Neural cell (in vitro differentiated cells): ENCODE data around the gene SAG. TPM values are rescaled to one million over a fixed set of nuclear protein-coding genes. Genes with fewer than 3 reads are reported as not detected.
"Not testable (repeated sequence)": the region's sequence is repeated elsewhere in the genome, so short reads cannot be mapped to it uniquely, and the experiment has no call there.

Experiments used
- H2AFZ ChIP-seq: fragments of 200-600, 300-800 bp; sonication (generic), shearing (Covaris generic); 2 replicates; pipeline ENCODE4 v1.6.0; 2014; ENCODE audit warnings: low read depth, mild to moderate bottlenecking, antibody characterized with exemption, low read length, moderate library complexity
- H3F3A ChIP-seq: fragments of 200-600 bp; shearing (Covaris generic); 2 replicates; pipeline ENCODE4 v1.6.1; 2016; ENCODE audit warnings: mild to moderate bottlenecking, moderate library complexity, mixed read lengths, antibody characterized with exemption, low read length; ENCODE audit not compliant: insufficient read depth, poor library complexity, severe bottlenecking
- H3K27ac ChIP-seq: fragments of 200-600, 300-800 bp; sonication (generic), shearing (Covaris generic); 2 replicates; pipeline ENCODE4 v1.5.1; 2014; ENCODE audit warnings: mild to moderate bottlenecking, low read length, moderate library complexity
- H3K27me3 ChIP-seq: fragments of 300-800, 200-600 bp; sonication (generic), shearing (Covaris generic); 2 replicates; pipeline ENCODE4 v1.6.0; 2014; ENCODE audit warnings: mild to moderate bottlenecking, low read depth, low read length, moderate library complexity; ENCODE audit not compliant: insufficient read depth
- H3K36me3 ChIP-seq: fragments of 300-800, 200-600 bp; sonication (generic), shearing (Covaris generic); 2 replicates; pipeline ENCODE4 v1.5.1; 2014; ENCODE audit warnings: mild to moderate bottlenecking, antibody characterized with exemption, low read length, moderate library complexity; ENCODE audit not compliant: insufficient read depth
- H3K4me2 ChIP-seq: fragments of 300-800, 200-600 bp; sonication (generic), shearing (Covaris generic); 2 replicates; pipeline ENCODE4 v1.6.0; 2014; ENCODE audit warnings: mild to moderate bottlenecking, low read length
- H3K4me3 ChIP-seq: fragments of 300-800, 200-600 bp; sonication (generic), shearing (Covaris generic); 2 replicates; pipeline ENCODE4 v1.5.1; 2014; ENCODE audit warnings: mild to moderate bottlenecking, low read length, moderate library complexity
- H3K79me2 ChIP-seq: fragments of 200-600 bp; shearing (Covaris generic); replicated peaks from 2 replicates; pipeline ENCODE4 v1.6.0; 2014; ENCODE audit warnings: mild to moderate bottlenecking, low read length, moderate library complexity; ENCODE audit not compliant: insufficient read depth
- H3K9ac ChIP-seq: fragments of 300-800, 200-600 bp; sonication (generic), shearing (Covaris generic); 2 replicates; pipeline ENCODE4 v1.6.1; 2016; ENCODE audit warnings: mild to moderate bottlenecking, low read length, mixed read lengths
- H3K9me2 ChIP-seq: fragments of 200-600 bp; shearing (Covaris generic); 2 replicates; pipeline ENCODE4 v1.6.1; 2016; ENCODE audit warnings: mild to moderate bottlenecking, low read length, mixed read lengths; ENCODE audit not compliant: insufficient read depth
- H3K9me3 ChIP-seq: fragments of 200-600, 300-800 bp; sonication (generic), shearing (Covaris generic); 2 replicates; pipeline ENCODE4 v1.6.1; 2016; ENCODE audit warnings: mild to moderate bottlenecking, mixed run types, low read length, moderate library complexity, mixed read lengths
- H4K20me1 ChIP-seq: fragments of 200-600 bp; shearing (Covaris generic); 2 replicates; pipeline ENCODE4 v1.6.1; 2016; ENCODE audit warnings: mild to moderate bottlenecking, mixed run types; ENCODE audit not compliant: insufficient read depth
- EP300 ChIP-seq: fragments of 450-650 bp; conservative IDR thresholded peaks from 2 replicates; pipeline ENCODE4 v1.6.1; 2014; ENCODE audit warnings: antibody characterized with exemption, mild to moderate bottlenecking, moderate library complexity; ENCODE audit not compliant: poor library complexity, severe bottlenecking
- EZH2 ChIP-seq: fragments of 200-600, 300-800 bp; shearing (Covaris generic), sonication (generic); IDR thresholded peaks from 2 replicates; pipeline ENCODE4 v1.6.1; 2014; ENCODE audit warnings: antibody characterized with exemption, low read length, borderline replicate concordance, mild to moderate bottlenecking; ENCODE audit not compliant: insufficient read depth, poor library complexity, severe bottlenecking
- MXI1 ChIP-seq: fragments of 450-650 bp; conservative IDR thresholded peaks from 2 replicates; pipeline ENCODE4 v1.6.1; 2014; ENCODE audit warnings: antibody characterized with exemption, mild to moderate bottlenecking; ENCODE audit not compliant: poor library complexity, severe bottlenecking
- POLR2AphosphoS5 ChIP-seq: IDR thresholded peaks from 2 replicates; pipeline ENCODE4 v1.6.1; 2012
- RAD21 ChIP-seq: fragments of 450-650 bp; conservative IDR thresholded peaks from 2 replicates; pipeline ENCODE4 v1.6.1; 2014; ENCODE audit warnings: antibody characterized with exemption, mild to moderate bottlenecking, moderate library complexity
- SMC3 ChIP-seq: fragments of 450-650 bp; conservative IDR thresholded peaks from 2 replicates; pipeline ENCODE4 v1.6.1; 2014; ENCODE audit warnings: antibody characterized with exemption, mild to moderate bottlenecking, moderate library complexity; ENCODE audit not compliant: poor library complexity
- TAF1 ChIP-seq: IDR thresholded peaks from 2 replicates; pipeline ENCODE4 v1.6.1; 2012; ENCODE audit warnings: low read depth
- polyA plus RNA-seq: library from polyadenylated mRNA; depleted of rRNA; stranded (reverse); fragments of >200 nt; gene quantifications from 2 replicates; pipeline ENCODE4 v1.2.3, GENCODE V29; 2014
- TF ChIP-seq, protein P1 (sequence below): fragments of 450-650 bp; IDR thresholded peaks from 2 replicates; pipeline ENCODE4 v1.5.1; 2014; ENCODE audit warnings: antibody characterized with exemption, mild to moderate bottlenecking, moderate library complexity; ENCODE audit not compliant: poor library complexity, severe bottlenecking
- TF ChIP-seq, protein P2 (sequence below): IDR thresholded peaks from 2 replicates; pipeline ENCODE4 v1.6.1; 2012; ENCODE audit warnings: borderline replicate concordance

SAG gene
- polyA plus RNA-seq, 1 donor from 2014 or later, result not detected

DNA sequence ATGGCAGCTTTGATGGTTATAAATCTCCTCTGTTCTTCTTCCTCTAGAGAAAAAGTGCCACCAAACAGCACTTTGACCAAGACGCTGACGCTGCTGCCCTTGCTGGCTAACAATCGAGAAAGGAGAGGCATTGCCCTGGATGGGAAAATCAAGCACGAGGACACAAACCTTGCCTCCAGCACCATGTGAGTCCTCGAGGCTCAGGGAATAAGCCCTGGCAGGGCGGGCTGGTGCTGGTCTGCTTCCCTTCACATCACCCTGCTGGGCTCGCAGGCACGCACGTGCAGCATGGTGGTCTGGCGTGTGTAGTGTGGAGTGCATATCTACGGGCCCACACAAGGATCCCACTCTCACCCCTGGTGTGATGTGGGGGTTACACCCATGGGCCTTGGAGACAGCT, 27.3 kb downstream of the SAG start:
- H3K9me2 ChIP-seq, result no peaks in the 10 kb centered on the region
- no peak overlapping the region for H2AFZ ChIP-seq
- no peak overlapping the region for H3K27ac ChIP-seq
- H3K27me3 ChIP-seq, result no peaks in the 10 kb centered on the region
- no peak overlapping the region for H3K4me2 ChIP-seq
- H3K4me3 ChIP-seq, result no peak overlapping the region
- TF ChIP-seq SMC3 (no peak), EZH2 (no peak)
- TF ChIP-seq, protein P1, sequence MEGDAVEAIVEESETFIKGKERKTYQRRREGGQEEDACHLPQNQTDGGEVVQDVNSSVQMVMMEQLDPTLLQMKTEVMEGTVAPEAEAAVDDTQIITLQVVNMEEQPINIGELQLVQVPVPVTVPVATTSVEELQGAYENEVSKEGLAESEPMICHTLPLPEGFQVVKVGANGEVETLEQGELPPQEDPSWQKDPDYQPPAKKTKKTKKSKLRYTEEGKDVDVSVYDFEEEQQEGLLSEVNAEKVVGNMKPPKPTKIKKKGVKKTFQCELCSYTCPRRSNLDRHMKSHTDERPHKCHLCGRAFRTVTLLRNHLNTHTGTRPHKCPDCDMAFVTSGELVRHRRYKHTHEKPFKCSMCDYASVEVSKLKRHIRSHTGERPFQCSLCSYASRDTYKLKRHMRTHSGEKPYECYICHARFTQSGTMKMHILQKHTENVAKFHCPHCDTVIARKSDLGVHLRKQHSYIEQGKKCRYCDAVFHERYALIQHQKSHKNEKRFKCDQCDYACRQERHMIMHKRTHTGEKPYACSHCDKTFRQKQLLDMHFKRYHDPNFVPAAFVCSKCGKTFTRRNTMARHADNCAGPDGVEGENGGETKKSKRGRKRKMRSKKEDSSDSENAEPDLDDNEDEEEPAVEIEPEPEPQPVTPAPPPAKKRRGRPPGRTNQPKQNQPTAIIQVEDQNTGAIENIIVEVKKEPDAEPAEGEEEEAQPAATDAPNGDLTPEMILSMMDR, result no peak
- no peaks in the 10 kb centered on the region for H3K9me3 ChIP-seq
- H4K20me1 ChIP-seq, result no peaks in the 10 kb centered on the region
- no peaks in the 10 kb centered on the region for H3K79me2 ChIP-seq
- H3K36me3 ChIP-seq, result no peaks in the 10 kb centered on the region
- no peak overlapping the region for H3K9ac ChIP-seq
- H3F3A ChIP-seq, result no peaks in the 10 kb centered on the region

GRCh38 chr2:233336091-233336490, 28.5 kb downstream of the SAG start:
- not testable (repeated sequence) for H3K36me3 ChIP-seq, H4K20me1 ChIP-seq, H3K9me3 ChIP-seq, H3K9ac ChIP-seq, H3K4me2 ChIP-seq, H3F3A ChIP-seq, H3K4me3 ChIP-seq, H3K9me2 ChIP-seq, H2AFZ ChIP-seq, H3K79me2 ChIP-seq, H3K27me3 ChIP-seq, H3K27ac ChIP-seq

- no peak overlapping the region for H3K4me3 ChIP-seq
- no peak for TF ChIP-seq EP300
- TF ChIP-seq RAD21, result no peak
- no peak for TF ChIP-seq SMC3
- TF ChIP-seq, protein P1, result no peak
- no peak for TF ChIP-seq TAF1
- no peak for TF ChIP-seq EZH2
- no peak for TF ChIP-seq MXI1
- TF ChIP-seq, protein P2, sequence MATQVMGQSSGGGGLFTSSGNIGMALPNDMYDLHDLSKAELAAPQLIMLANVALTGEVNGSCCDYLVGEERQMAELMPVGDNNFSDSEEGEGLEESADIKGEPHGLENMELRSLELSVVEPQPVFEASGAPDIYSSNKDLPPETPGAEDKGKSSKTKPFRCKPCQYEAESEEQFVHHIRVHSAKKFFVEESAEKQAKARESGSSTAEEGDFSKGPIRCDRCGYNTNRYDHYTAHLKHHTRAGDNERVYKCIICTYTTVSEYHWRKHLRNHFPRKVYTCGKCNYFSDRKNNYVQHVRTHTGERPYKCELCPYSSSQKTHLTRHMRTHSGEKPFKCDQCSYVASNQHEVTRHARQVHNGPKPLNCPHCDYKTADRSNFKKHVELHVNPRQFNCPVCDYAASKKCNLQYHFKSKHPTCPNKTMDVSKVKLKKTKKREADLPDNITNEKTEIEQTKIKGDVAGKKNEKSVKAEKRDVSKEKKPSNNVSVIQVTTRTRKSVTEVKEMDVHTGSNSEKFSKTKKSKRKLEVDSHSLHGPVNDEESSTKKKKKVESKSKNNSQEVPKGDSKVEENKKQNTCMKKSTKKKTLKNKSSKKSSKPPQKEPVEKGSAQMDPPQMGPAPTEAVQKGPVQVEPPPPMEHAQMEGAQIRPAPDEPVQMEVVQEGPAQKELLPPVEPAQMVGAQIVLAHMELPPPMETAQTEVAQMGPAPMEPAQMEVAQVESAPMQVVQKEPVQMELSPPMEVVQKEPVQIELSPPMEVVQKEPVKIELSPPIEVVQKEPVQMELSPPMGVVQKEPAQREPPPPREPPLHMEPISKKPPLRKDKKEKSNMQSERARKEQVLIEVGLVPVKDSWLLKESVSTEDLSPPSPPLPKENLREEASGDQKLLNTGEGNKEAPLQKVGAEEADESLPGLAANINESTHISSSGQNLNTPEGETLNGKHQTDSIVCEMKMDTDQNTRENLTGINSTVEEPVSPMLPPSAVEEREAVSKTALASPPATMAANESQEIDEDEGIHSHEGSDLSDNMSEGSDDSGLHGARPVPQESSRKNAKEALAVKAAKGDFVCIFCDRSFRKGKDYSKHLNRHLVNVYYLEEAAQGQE, result no peak
- no peak for TF ChIP-seq POLR2AphosphoS5
- H3K27me3 ChIP-seq, result no peaks in the 10 kb centered on the region
- no peaks in the 10 kb centered on the region for H4K20me1 ChIP-seq
- no peaks in the 10 kb centered on the region for H3K9me3 ChIP-seq
- no peaks in the 10 kb centered on the region for H3K36me3 ChIP-seq
- no peaks in the 10 kb centered on the region for H3K79me2 ChIP-seq
- no peak overlapping the region for H3K9ac ChIP-seq
- H3K9me2 ChIP-seq, result no peaks in the 10 kb centered on the region
- H2AFZ ChIP-seq, result no peak overlapping the region
- H3K4me2 ChIP-seq, result no peak overlapping the region
- H3K27ac ChIP-seq, result no peak overlapping the region
- no peaks in the 10 kb centered on the region for H3F3A ChIP-seq
Measured at GRCh38 chr2:233336541-233336940, 28.9 kb downstream of the SAG start.
